ENCODE measurements around the gene EML5.
"Not testable (repeated sequence)": the region's sequence is repeated elsewhere in the genome, so short reads cannot be mapped to it uniquely, and the experiment has no call there.

EML5 gene

DNA sequence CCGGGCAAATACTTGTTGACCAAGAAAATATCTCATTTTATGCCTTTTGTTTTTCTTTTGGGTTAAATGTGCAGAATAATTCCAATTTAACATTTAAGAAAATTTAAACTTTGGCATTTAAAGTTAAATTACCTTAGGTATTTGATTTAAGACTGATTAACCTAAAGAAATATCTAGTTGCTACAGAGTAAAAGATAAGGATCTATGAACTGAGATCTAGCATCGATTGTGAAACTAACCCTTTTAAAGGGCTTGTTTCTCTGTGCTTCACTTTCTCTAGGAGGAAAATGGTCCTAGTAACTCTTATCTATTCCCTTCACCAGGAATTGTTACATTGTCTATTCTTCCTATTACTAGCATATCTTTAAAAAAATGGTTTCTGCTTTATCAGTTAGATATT lies 29.1 kb upstream of the EML5 start:
- intact Hi-C loops (cut with DNase I; ENCODE audit: low total_unique reads): no loop called here
- Histone ChIP-seq H3K27me3 (no peaks in the 10 kb centered on the region), H3K4me3 (no peak overlapping the region), H3K9me3 (no peaks in the 10 kb centered on the region), H3K27ac (no peak overlapping the region), H3K36me3 (no peaks in the 10 kb centered on the region), H3K4me1 (peaks cover 0 to 8% (median 7%) of the 10 kb centered on the region in 4 donors)
- TF ChIP-seq, protein P1, sequence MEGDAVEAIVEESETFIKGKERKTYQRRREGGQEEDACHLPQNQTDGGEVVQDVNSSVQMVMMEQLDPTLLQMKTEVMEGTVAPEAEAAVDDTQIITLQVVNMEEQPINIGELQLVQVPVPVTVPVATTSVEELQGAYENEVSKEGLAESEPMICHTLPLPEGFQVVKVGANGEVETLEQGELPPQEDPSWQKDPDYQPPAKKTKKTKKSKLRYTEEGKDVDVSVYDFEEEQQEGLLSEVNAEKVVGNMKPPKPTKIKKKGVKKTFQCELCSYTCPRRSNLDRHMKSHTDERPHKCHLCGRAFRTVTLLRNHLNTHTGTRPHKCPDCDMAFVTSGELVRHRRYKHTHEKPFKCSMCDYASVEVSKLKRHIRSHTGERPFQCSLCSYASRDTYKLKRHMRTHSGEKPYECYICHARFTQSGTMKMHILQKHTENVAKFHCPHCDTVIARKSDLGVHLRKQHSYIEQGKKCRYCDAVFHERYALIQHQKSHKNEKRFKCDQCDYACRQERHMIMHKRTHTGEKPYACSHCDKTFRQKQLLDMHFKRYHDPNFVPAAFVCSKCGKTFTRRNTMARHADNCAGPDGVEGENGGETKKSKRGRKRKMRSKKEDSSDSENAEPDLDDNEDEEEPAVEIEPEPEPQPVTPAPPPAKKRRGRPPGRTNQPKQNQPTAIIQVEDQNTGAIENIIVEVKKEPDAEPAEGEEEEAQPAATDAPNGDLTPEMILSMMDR (IDR thresholded peaks at IDR 0.05): no peak
- no peak for DNase-seq

DNA sequence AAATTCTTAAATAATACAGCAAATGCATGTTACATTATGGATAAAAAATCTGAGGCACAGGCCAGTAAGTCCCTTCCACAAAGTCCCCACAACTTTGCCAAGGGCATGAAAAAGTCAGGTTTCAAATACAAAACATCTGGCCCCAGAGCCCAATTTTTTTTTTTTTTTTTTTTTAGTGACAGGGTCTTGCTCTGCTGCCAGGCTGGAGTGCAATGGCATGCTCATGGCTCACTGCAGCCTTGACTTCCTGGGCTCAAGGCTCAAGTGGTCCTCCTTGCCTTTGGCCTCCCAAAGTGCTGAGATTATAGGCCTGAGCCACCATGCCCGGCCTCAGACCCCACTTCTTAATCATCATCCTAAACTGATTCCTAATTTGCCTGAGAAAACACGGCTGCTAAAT lies 28.6 kb upstream of the EML5 start:
- DNase-seq: no peak
- no peaks in the 10 kb centered on the region for H3K27me3 ChIP-seq
- no peak overlapping the region for H3K27ac ChIP-seq
- intact Hi-C loops (cut with DNase I; ENCODE audit: low total_unique reads): no loop called here
- no peaks in the 10 kb centered on the region for H3K9me3 ChIP-seq
- TF ChIP-seq, protein P1 (IDR thresholded peaks at IDR 0.05): no peak
- H3K4me1 ChIP-seq: peaks cover 0 to 8% (median 7%) of the 10 kb centered on the region in 4 donors
- no peaks in the 10 kb centered on the region for H3K36me3 ChIP-seq
- no peak overlapping the region for H3K4me3 ChIP-seq

DNA sequence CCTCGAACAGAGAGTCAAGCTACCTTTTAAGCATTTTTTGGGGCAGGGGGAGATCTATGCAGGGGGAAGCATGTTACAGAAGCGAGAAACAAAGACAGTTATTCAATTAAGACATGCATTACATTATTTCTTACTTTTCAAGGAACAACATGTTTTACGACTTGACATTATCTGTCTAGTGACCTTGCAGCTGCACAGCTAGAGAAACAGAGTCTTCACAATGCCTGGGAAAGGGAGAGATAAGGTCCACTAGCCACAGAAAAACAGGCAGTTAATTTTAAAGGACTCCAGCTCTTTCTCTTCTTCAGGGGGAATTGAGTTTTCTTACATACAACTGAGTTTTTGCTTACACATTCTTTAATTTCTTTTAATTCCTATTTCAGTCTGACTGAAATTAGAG lies 26.9 kb upstream of the EML5 start:
- H3K9me3 ChIP-seq; DNase-seq; intact Hi-C loops (cut with DNase I; ENCODE audit: low total_unique reads): not testable (repeated sequence)

DNA sequence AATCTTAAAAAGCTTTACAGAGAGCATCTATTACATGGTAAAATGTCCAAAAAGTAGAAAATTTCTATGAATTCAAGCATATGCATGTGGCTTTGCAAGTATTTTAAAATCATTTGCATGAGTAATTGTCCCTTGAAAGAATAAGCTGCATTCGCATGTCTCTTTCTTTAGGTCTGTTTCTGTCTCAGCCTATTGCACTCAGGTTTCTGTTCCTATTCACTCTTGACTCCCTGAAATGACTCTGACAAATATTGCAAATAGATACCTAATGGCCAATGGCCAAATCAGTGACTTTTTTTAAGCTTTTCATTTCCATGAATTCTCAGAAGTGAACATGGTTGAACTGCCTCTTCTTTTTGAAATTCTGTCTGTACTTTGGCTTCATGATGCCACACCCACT lies 25.3 kb upstream of the EML5 start:
- intact Hi-C loops (cut with DNase I; ENCODE audit: low total_unique reads): no loop called here
- TF ChIP-seq, protein P1 (IDR thresholded peaks at IDR 0.05): no peak
- no peak for DNase-seq

More for the DNA sequence above, 26.9 kb upstream of the EML5 start:
- H3K27me3 ChIP-seq, H3K36me3 ChIP-seq, H3K27ac ChIP-seq, H3K4me3 ChIP-seq, H3K4me1 ChIP-seq: not testable (repeated sequence)

DNA sequence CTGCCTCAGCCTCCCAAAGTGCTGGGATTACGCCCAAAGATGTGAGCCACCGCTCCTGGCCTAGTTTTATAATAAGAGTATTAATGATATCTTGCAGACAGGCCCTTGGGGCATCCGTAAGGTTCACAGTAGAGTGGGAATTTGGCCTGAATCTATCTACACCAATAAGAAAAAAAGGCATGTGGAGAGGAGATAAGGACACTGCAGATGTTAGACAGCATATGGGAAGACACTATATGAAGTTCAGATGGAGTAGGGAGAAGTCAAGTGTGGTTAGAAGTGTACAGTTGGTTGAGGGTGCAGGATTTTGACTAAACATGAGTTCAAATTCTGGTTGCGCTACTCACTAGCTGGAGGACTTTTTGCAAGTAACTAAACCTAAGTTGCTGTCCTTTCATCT lies 23.2 kb upstream of the EML5 start:
- DNase-seq: no peak
- TF ChIP-seq, protein P1 (IDR thresholded peaks at IDR 0.05): no peak
- H3K27ac ChIP-seq: no peak overlapping the region
- H3K36me3 ChIP-seq: no peaks in the 10 kb centered on the region
- intact Hi-C loops (cut with DNase I; ENCODE audit: low total_unique reads): no loop called here
- H3K4me3 ChIP-seq: no peak overlapping the region
- H3K9me3 ChIP-seq: no peaks in the 10 kb centered on the region
- H3K4me1 ChIP-seq: no peaks in the 10 kb centered on the region
- no peaks in the 10 kb centered on the region for H3K27me3 ChIP-seq

More for the DNA sequence above, 25.3 kb upstream of the EML5 start:
- Histone ChIP-seq H3K4me3 (no peak overlapping the region), H3K27ac (no peak overlapping the region), H3K9me3 (no peaks in the 10 kb centered on the region), H3K36me3 (no peaks in the 10 kb centered on the region), H3K27me3 (no peaks in the 10 kb centered on the region), H3K4me1 (no peaks in the 10 kb centered on the region)

DNA sequence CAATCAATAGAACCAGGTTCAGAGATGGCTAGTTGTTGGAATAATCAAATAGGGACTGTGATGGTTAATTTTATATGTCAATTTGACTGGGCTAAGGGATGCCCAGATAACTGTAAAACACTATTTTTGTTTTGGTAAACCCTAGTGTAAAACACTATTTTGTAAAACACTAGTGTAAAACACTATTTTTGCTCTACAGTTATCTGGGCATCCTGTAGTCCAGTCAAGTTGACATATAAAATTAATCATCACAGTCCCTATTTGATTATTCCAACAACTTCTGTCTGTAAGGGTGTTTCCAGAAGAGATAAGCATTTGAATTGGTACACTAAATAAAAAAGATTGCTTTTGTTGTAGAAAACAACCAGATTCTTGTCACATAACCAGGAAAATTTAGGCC lies 15.6 kb upstream of the EML5 start:
- DNase-seq: no peak
- Histone ChIP-seq H3K4me1 (no peaks in the 10 kb centered on the region), H3K27me3 (peaks cover 0 to 3% of the 10 kb centered on the region in 2 donors), H3K36me3 (no peaks in the 10 kb centered on the region), H3K27ac (no peak overlapping the region), H3K9me3 (peaks cover 0 to 9% (median 6%) of the 10 kb centered on the region in 3 donors), H3K4me3 (no peak overlapping the region)
- intact Hi-C loops (cut with DNase I; ENCODE audit: low total_unique reads): no loop called here
- TF ChIP-seq, protein P1 (IDR thresholded peaks at IDR 0.05): no peak

Measured in tibial artery (tissue), 4 donors.